ENCODE measurements around the gene CCT3.
"Not testable (repeated sequence)": the region's sequence is repeated elsewhere in the genome, so short reads cannot be mapped to it uniquely, and the experiment has no call there.

The CCT3 gene

GRCh38 chr1:156337888-156338179, 258 bp downstream of the CCT3 start:
- H3K79me2 ChIP-seq (ENCODE audit: control insufficient read depth, low read length), result peaks cover 57% of the 10 kb centered on the region
- peak overlapping the region; percentile 89 for H3K4me2 ChIP-seq (ENCODE audit: low read length)
- H3K27me3 ChIP-seq (ENCODE audit: control insufficient read depth, low read length), result no peaks in the 10 kb centered on the region
- peaks cover 47% of the 10 kb centered on the region for H3K36me3 ChIP-seq (ENCODE audit: control insufficient read depth, low read length)
- H4K20me1 ChIP-seq (ENCODE audit: control insufficient read depth, insufficient read depth, low read depth, low read length), result peaks cover 15% of the 10 kb centered on the region; the same call in 1 of the 2 replicates
- peak overlapping the region; percentile 92 for H3K27ac ChIP-seq (ENCODE audit: low read depth, low read length)
- peaks cover 25% of the 10 kb centered on the region for H3K4me1 ChIP-seq (ENCODE audit: control insufficient read depth, low read length)
- H3K9me2 ChIP-seq (replicated peaks; ENCODE audit: control insufficient read depth, low read length), result no peaks in the 10 kb centered on the region
- peak overlapping the region; percentile 86 for H3K4me3 ChIP-seq (ENCODE audit: low read length)
- peaks cover 15% of the 10 kb centered on the region; the same call in 1 of the 2 replicates for H3F3A ChIP-seq (ENCODE audit: control insufficient read depth, insufficient read depth)
- H3K9me3 ChIP-seq (ENCODE audit: control insufficient read depth, insufficient read depth, low read length), result no peaks in the 10 kb centered on the region
- no peak for TF ChIP-seq CTCF (IDR thresholded peaks at IDR 0.05; ENCODE audit: low read depth, low read length, poor library complexity, severe bottlenecking)
- no peak for TF ChIP-seq EZH2phosphoT487 (IDR thresholded peaks at IDR 0.05; ENCODE audit: borderline replicate concordance, low read length)

DNA sequence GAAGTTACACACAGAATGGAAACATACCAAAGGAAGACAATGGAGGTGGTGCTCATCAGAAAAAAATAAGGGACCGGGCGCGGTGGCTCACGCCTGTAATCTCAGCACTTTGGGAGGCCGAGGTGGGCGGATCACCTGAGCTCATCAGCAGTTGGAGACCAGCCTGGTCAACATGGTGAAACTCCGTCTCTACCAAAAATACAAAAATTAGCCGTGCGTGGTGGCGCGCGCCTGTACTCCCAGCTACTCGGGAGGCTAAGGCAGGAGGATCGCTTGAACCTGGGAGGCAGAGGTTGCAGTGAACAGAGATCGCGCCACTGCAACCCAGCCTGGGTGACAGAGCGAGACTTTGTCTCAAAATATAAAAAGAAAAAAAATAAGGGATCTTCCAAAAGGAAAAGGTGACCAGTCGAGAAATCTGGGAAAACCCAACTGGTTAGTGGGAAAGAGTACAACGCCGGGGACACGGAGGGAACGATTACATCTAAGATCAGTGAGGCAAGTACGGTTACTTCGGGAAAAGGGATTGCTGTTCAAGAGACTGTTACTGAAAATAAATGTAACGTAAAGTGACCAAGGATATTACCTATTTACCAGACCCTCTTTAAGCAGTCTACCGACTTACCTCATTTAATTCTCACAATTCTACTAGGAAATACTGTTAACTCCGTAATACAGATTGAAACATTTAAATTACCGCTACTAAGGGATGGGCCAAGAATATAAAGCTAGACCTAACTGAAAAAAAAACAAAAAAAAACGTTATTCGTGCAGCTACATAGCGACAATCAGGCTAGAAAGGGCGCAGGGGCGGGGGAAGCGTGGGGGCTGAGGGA, 822 bp downstream of the CCT3 start:
- Histone ChIP-seq H3K27ac (ENCODE audit: low read depth, low read length) (peak overlapping the region; percentile 92), H3F3A (ENCODE audit: control insufficient read depth, insufficient read depth) (peaks cover 19% of the 10 kb centered on the region), H3K9me2 (replicated peaks; ENCODE audit: control insufficient read depth, low read length) (no peaks in the 10 kb centered on the region), H3K4me3 (ENCODE audit: low read length) (peak overlapping the region; percentile 86), H4K20me1 (ENCODE audit: control insufficient read depth, insufficient read depth, low read depth, low read length) (peaks cover 15% of the 10 kb centered on the region; the same call in 1 of the 2 replicates), H3K27me3 (ENCODE audit: control insufficient read depth, low read length) (no peaks in the 10 kb centered on the region), H3K4me2 (ENCODE audit: low read length) (peak overlapping the region; percentile 89), H3K36me3 (ENCODE audit: control insufficient read depth, low read length) (peaks cover 53% of the 10 kb centered on the region), H3K79me2 (ENCODE audit: control insufficient read depth, low read length) (peaks cover 62% of the 10 kb centered on the region), H3K9me3 (ENCODE audit: control insufficient read depth, insufficient read depth, low read length) (no peaks in the 10 kb centered on the region), H3K4me1 (ENCODE audit: control insufficient read depth, low read length) (peaks cover 25% of the 10 kb centered on the region)
- no peak for TF ChIP-seq EZH2phosphoT487 (IDR thresholded peaks at IDR 0.05; ENCODE audit: borderline replicate concordance, low read length)

- Histone ChIP-seq H3F3A (ENCODE audit: control insufficient read depth, insufficient read depth) (peaks cover 19% of the 10 kb centered on the region), H3K4me2 (ENCODE audit: low read length) (peak overlapping the region; percentile 89), H3K79me2 (ENCODE audit: control insufficient read depth, low read length) (peaks cover 65% of the 10 kb centered on the region), H3K27ac (ENCODE audit: low read depth, low read length) (no peak overlapping the region), H3K4me1 (ENCODE audit: control insufficient read depth, low read length) (peaks cover 25% of the 10 kb centered on the region), H3K36me3 (ENCODE audit: control insufficient read depth, low read length) (peaks cover 59% of the 10 kb centered on the region), H4K20me1 (ENCODE audit: control insufficient read depth, insufficient read depth, low read depth, low read length) (peaks cover 15% of the 10 kb centered on the region; the same call in 1 of the 2 replicates), H3K9me3 (ENCODE audit: control insufficient read depth, insufficient read depth, low read length) (no peaks in the 10 kb centered on the region), H3K9me2 (replicated peaks; ENCODE audit: control insufficient read depth, low read length) (no peaks in the 10 kb centered on the region), H3K4me3 (ENCODE audit: low read length) (peak overlapping the region; percentile 86), H3K27me3 (ENCODE audit: control insufficient read depth, low read length) (no peaks in the 10 kb centered on the region)
- TF ChIP-seq EZH2phosphoT487 (IDR thresholded peaks at IDR 0.05; ENCODE audit: borderline replicate concordance, low read length), result no peak
- peak; percentile 77 for TF ChIP-seq CTCF (IDR thresholded peaks at IDR 0.05; ENCODE audit: low read depth, low read length, poor library complexity, severe bottlenecking)
These were observed 1.9 kb downstream of the CCT3 start for GRCh38 chr1:156336242-156336641.

DNA sequence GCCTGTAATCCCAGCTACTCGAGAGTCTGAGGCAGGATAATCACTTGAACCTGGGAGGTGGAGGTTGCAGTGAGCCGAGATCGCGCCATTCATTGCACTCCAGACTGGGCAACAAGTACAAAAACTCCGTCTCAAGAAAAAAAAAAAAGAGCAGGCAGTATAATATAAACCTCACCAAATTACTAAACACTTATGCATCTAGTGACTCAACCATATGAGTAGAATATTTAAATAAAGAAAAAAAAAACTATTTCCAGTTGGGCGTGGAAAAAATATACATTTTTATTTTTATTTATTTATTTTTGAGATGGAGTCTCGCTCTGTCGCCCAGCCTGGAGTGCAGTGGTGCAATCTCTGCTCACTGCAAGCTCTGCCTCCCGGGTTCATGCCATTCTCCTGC, 14.9 kb downstream of the CCT3 start:
- peaks cover 78% of the 10 kb centered on the region for H3K36me3 ChIP-seq (ENCODE audit: control insufficient read depth, low read length)
- peaks cover 16% of the 10 kb centered on the region for H3F3A ChIP-seq (ENCODE audit: control insufficient read depth, insufficient read depth)
- not testable (repeated sequence) for H3K27ac ChIP-seq (ENCODE audit: low read depth, low read length); H3K9me2 ChIP-seq (replicated peaks; ENCODE audit: control insufficient read depth, low read length); H3K4me2 ChIP-seq (ENCODE audit: low read length); H3K9me3 ChIP-seq (ENCODE audit: control insufficient read depth, insufficient read depth, low read length); H3K4me1 ChIP-seq (ENCODE audit: control insufficient read depth, low read length); H3K4me3 ChIP-seq (ENCODE audit: low read length); H3K79me2 ChIP-seq (ENCODE audit: control insufficient read depth, low read length); H3K27me3 ChIP-seq (ENCODE audit: control insufficient read depth, low read length)
- H4K20me1 ChIP-seq (ENCODE audit: control insufficient read depth, insufficient read depth, low read depth, low read length), result peaks cover 11% of the 10 kb centered on the region
